ENCODE measurements around the gene HJURP.
A peak's percentile ranks its signal among the peaks of the same experiment; 100 is the strongest.

HJURP gene

GRCh38 chr2:233807215-233807865 is 47.0 kb downstream of the HJURP start:
- H3K9ac ChIP-seq (ENCODE audit: low read depth, low read length): no peak overlapping the region

GRCh38 chr2:233803994-233804393 is 50.3 kb downstream of the HJURP start:
- H3K9ac ChIP-seq (ENCODE audit: low read depth, low read length): no peak overlapping the region
- H3K27me3 ChIP-seq (ENCODE audit: insufficient read depth, low read length, poor library complexity): peaks cover 19% of the 10 kb centered on the region
- no peaks in the 10 kb centered on the region for H3K36me3 ChIP-seq (ENCODE audit: insufficient read depth, low read length)
- peaks cover 3% of the 10 kb centered on the region; the same call in 1 of the 2 replicates for H4K20me1 ChIP-seq (ENCODE audit: insufficient read depth, low read length)
- no peak for ATAC-seq (ENCODE audit: insufficient read depth, low read depth)
- no peak overlapping the region for H3K4me3 ChIP-seq (ENCODE audit: low read depth in 1 of 2, low read length in 2 of 2)
- H3K4me2 ChIP-seq (ENCODE audit: insufficient read depth, low read length): no peak overlapping the region
- H2AFZ ChIP-seq (ENCODE audit: low read depth, low read length): no peak overlapping the region
- no peaks in the 10 kb centered on the region for H3K4me1 ChIP-seq (ENCODE audit: insufficient read depth, low read length)
- no peaks in the 10 kb centered on the region for H3K79me2 ChIP-seq (ENCODE audit: insufficient read depth, low read length)
- H3K27ac ChIP-seq (ENCODE audit: low read length): no peak overlapping the region
- TF ChIP-seq EZH2 (IDR thresholded peaks at IDR 0.05; ENCODE audit: borderline replicate concordance, low read depth, low read length, severe bottlenecking) (no peak), CTCF (IDR thresholded peaks at IDR 0.05; ENCODE audit: borderline replicate concordance, extremely low read depth, low read length, poor library complexity, severe bottlenecking) (no peak)
- no peak for DNase-seq
- H3K9me3 ChIP-seq (ENCODE audit: insufficient read depth, low read length, severe bottlenecking): no peaks in the 10 kb centered on the region

More at GRCh38 chr2:233807215-233807865, 47.0 kb downstream of the HJURP start:
- no peaks in the 10 kb centered on the region for H3K4me1 ChIP-seq (ENCODE audit: insufficient read depth, low read length)
- no peak overlapping the region for H2AFZ ChIP-seq (ENCODE audit: low read depth, low read length)
- H3K27me3 ChIP-seq (ENCODE audit: insufficient read depth, low read length, poor library complexity): peaks cover 36% of the 10 kb centered on the region
- no peak overlapping the region for H3K4me2 ChIP-seq (ENCODE audit: insufficient read depth, low read length)
- H3K27ac ChIP-seq (ENCODE audit: low read length): no peak overlapping the region
- no peaks in the 10 kb centered on the region for H3K36me3 ChIP-seq (ENCODE audit: insufficient read depth, low read length)
- DNase-seq (no peak), ATAC-seq (ENCODE audit: insufficient read depth, low read depth) (no peak)
- no peaks in the 10 kb centered on the region for H3K9me3 ChIP-seq (ENCODE audit: insufficient read depth, low read length, severe bottlenecking)
- peaks cover 3% of the 10 kb centered on the region; the same call in 1 of the 2 replicates for H4K20me1 ChIP-seq (ENCODE audit: insufficient read depth, low read length)
- no peak overlapping the region for H3K4me3 ChIP-seq (ENCODE audit: low read depth in 1 of 2, low read length in 2 of 2)
- no peaks in the 10 kb centered on the region for H3K79me2 ChIP-seq (ENCODE audit: insufficient read depth, low read length)
- TF ChIP-seq EZH2 (IDR thresholded peaks at IDR 0.05; ENCODE audit: borderline replicate concordance, low read depth, low read length, severe bottlenecking): no peak
- TF ChIP-seq CTCF (IDR thresholded peaks at IDR 0.05; ENCODE audit: borderline replicate concordance, extremely low read depth, low read length, poor library complexity, severe bottlenecking): peak; percentile 18

GRCh38 chr2:233803292-233803911 is 50.9 kb downstream of the HJURP start:
- TF ChIP-seq CTCF (IDR thresholded peaks at IDR 0.05; ENCODE audit: borderline replicate concordance, extremely low read depth, low read length, poor library complexity, severe bottlenecking) (no peak), EZH2 (IDR thresholded peaks at IDR 0.05; ENCODE audit: borderline replicate concordance, low read depth, low read length, severe bottlenecking) (no peak)
- DNase-seq: no peak
- Histone ChIP-seq H3K9ac (ENCODE audit: low read depth, low read length) (no peak overlapping the region), H3K79me2 (ENCODE audit: insufficient read depth, low read length) (no peaks in the 10 kb centered on the region), H4K20me1 (ENCODE audit: insufficient read depth, low read length) (peaks cover 3% of the 10 kb centered on the region; the same call in 1 of the 2 replicates), H3K27ac (ENCODE audit: low read length) (no peak overlapping the region), H3K9me3 (ENCODE audit: insufficient read depth, low read length, severe bottlenecking) (no peaks in the 10 kb centered on the region), H3K4me2 (ENCODE audit: insufficient read depth, low read length) (no peak overlapping the region), H3K36me3 (ENCODE audit: insufficient read depth, low read length) (no peaks in the 10 kb centered on the region), H3K27me3 (ENCODE audit: insufficient read depth, low read length, poor library complexity) (peaks cover 13% of the 10 kb centered on the region), H3K4me3 (ENCODE audit: low read depth in 1 of 2, low read length in 2 of 2) (no peak overlapping the region), H3K4me1 (ENCODE audit: insufficient read depth, low read length) (no peaks in the 10 kb centered on the region), H2AFZ (ENCODE audit: low read depth, low read length) (no peak overlapping the region)
- no peak for ATAC-seq (ENCODE audit: insufficient read depth, low read depth)
